Esophagus squamous epithelium (tissue), 4 donors: ENCODE data around the gene MICAL2.

Experiments
- CTCF ChIP-seq, 6 experiments: fragments of 450-650 bp in 4 of 6; fragments of 200-600 bp in 2 of 6; sonication (generic) in 2 of 6; IDR thresholded peaks; one replicate each; pipeline ENCODE4 v1.5.1; 2016 to 2019; ENCODE audit warnings: antibody characterized with exemption in 6 of 6, mild to moderate bottlenecking in 4 of 6, moderate library complexity in 4 of 6
- POLR2A ChIP-seq, 4 donors: fragments of 450-650 bp; IDR thresholded peaks; one replicate each; pipeline ENCODE4 v1.6.1; 2017; ENCODE audit warnings: antibody characterized with exemption in 4 of 4, mild to moderate bottlenecking in 4 of 4, moderate library complexity in 3 of 4

GRCh38 chr11:12235947-12236743 lies 125.8 kb downstream of the MICAL2 start:
- no peak for TF ChIP-seq POLR2A (IDR thresholded peaks at IDR 0.05)
- peak; percentile 23 to 78 (median 72) for TF ChIP-seq CTCF (IDR thresholded peaks at IDR 0.05)
